Activated naive CD4-positive, alpha-beta T cell treated with Interleukin-2 at 50 U/mL for 16 hours (primary cell): ENCODE data around the gene LRP5.
"Not testable (repeated sequence)": the region's sequence is repeated elsewhere in the genome, so short reads cannot be mapped to it uniquely, and the experiment has no call there.

ENCODE experiments used
- DNase-seq: peaks from one replicate; pipeline ENCODE4 v3.0.0-alpha.2; 2020

Gene LRP5

DNA sequence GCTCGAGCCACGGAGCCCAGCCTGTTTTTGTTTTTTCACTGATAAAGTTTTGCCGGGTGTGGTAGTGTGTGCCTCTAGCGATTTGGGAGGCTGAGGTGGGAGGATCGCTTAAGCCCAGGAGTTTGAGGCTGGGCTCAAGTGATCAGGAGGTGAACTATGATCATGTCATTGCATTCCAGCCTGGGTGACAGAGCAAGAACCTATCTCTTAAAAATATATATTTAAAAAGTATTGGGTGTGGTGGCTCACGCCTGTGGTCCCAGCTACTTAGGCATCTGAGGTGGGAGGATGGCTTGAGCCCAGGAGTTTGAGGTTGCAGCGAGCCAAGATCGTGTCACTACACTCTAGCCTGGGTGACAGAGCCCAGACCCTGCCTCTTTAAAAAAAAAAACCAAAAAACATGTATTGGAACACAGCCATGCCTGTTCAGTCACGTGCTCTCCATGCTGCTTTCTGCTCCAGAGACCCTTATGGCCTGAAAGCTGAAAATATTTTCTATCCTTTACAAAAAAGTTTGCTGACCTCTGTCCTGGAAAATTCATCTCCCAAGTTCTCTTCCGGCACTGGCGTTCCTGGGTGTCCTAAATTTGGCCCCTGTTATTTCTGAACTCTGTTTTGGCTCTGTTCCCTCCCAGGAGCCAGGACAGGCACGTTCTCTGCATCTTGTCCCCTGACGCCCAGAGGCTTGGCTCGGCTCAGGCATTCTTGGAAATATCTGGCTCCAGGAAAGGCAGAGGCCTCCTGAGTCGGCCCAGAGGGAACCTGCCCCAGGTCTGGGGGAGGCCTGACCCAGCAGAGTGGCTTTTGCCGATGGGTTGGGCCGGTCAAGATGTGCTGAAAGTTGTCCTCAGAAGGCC is 86.8 kb downstream of the LRP5 start:
- no peak for DNase-seq

DNA sequence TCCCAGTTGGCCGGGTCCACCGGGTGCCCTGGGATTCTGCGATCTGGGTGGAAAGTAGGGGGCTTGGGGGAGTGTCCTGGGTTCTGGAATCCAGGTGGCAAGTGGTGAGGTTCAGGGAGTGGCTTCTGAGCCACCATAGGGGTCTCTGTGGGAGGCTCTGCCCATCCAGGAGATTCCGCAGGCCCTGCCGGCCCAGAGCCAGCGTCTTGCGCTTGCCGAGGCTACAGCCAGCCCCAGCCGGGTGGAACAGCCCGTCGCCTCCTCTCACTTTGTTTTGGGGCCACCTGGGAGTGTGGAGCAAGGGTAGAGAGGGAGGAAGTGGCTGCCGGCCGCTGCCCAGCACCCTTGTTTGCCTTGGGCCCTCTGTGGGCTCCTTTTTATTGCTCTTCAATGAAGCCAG is 87.5 kb downstream of the LRP5 start:
- no peak for DNase-seq

DNA sequence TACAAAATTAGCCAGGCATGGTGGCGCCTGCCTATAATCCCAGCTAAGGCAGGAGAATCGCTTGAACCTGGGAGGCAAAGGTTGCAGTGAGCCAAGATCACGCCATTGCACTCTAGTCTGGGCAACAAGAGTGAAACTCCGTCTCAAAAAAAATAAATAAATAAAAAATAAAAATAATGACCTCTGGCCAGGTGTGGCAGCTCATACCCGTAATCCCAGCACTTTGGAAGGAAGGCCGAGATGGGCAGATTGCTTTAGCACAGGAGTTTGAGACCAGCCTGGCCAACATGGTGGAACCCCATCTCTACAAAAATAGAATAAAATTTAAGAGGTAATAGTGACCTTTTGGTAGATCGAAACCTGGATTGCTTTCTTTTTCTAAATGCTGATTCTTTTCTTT is 88.2 kb downstream of the LRP5 start:
- DNase-seq: not testable (repeated sequence)

DNA sequence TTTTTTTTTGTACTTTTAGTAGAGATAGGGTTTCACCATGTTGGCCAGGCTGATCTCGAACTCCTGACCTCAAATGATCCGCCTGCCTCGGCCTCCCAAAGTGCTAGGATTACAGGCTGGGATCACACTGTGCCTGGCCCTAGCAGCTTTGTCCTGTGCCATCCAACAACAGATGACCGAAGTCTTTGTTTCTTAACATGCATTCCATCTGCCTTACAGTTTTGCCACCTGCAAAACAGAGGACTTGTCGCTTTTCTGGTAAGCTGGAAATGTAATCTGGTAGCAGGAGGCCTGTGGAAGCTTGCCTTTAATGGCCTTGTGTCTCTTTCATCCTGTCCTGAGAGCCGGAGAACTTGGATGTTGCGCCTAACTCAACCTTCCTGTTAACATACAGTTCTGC is 89.5 kb downstream of the LRP5 start:
- no peak for DNase-seq

DNA sequence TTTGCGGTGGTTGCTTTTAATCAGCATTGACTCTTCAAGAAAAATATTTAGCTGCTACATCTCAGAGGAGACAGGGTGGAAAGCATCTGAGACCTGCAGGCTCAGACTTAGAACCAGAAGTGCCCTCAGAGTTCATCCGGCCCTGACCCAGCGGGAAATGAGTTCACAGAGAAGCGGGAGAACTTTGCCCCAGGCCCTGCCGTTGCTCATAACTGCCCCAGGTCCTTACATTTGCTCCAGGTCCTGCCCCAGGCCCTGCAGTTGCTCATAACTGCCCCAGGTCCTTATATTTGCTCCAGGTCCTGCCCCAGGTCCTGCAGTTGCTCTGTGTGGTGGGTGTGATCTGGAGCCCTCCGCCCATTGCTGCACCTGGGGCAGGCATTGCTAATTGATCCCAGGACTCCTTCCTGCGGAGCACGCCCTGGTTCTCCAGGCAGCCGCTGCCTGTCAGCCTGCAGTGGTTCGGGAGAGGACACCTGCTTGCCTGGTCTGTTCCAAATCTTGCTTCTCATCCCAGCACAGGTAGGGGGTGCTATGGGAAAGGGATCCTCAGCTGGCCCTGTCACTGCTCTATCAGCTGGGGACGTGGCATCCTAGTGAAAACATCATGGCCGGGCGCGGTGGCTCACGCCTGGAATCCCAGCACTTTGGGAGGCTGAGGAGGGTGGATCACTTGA is 90.1 kb downstream of the LRP5 start:
- no peak for DNase-seq

DNA sequence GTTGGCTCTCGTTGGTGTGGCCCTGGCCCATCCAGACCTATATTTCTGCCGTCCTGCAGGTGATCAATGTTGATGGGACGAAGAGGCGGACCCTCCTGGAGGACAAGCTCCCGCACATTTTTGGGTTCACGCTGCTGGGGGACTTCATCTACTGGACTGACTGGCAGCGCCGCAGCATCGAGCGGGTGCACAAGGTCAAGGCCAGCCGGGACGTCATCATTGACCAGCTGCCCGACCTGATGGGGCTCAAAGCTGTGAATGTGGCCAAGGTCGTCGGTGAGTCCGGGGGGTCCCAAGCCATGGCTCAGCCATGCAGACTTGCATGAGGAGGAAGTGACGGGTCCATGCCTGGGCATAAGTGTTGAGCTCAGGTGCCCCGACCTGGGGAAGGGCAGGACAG is 91.0 kb downstream of the LRP5 start:
- no peak for DNase-seq

DNA sequence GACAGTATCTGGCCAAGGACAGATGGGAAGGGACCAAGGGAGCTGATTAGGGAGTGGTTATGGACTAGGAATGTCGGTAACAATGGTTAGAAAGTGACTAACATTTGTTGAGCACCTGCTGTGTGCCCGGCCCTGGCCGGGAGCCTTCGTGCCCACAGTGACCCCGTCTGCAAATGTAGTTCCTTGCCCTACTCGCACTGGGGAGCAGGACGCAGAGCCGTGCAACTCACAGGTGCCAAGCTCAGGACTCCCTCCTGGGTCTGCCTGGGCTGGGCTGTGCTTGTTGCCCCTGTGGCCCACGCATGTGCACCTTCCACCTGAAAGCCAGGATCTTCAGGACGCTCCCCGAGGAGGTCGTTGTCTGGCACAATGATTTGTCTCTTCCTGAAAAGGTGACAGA is 91.4 kb downstream of the LRP5 start:
- DNase-seq: no peak

DNA sequence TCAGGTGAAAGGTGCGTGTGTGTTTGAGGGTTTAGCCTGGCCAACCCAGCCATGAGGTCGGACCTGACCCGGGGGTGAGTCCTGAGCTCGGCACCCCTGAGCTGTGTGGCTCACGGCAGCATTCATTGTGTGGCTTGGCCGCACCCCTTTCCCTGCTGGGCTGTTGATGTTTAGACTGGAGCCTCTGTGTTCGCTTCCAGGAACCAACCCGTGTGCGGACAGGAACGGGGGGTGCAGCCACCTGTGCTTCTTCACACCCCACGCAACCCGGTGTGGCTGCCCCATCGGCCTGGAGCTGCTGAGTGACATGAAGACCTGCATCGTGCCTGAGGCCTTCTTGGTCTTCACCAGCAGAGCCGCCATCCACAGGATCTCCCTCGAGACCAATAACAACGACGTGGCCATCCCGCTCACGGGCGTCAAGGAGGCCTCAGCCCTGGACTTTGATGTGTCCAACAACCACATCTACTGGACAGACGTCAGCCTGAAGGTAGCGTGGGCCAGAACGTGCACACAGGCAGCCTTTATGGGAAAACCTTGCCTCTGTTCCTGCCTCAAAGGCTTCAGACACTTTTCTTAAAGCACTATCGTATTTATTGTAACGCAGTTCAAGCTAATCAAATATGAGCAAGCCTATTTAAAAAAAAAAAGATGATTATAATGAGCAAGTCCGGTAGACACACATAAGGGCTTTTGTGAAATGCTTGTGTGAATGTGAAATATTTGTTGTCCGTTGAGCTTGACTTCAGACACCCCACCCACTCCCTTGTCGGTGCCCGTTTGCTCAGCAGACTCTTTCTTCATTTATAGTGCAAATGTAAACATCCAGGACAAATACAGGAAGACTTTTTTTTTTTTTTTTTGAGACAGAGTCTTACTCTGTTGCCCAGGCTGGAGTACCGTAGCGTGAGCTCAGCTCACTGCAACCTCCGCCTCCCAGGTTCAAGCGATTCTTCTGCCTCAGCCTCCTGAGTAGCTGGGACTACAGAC is 94.2 kb downstream of the LRP5 start:
- DNase-seq: no peak

DNA sequence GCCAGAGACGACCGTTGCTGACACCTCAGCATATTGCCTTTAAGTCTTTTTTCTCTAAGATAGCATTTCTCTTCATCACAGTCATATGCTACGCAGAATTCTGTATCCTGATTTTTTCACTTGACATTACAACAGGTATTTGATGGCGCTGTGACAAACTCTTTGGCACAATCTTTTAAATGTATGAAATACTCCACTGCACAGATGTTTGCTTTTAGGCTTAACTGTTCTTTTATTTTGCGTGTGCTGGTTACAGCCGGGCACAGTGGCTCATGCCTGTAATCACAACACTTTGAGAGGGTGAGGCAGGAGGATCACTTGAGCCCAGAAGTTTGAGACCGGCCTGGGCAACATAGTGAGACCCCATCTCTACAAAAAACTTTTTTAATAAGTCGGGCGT is 96.1 kb downstream of the LRP5 start:
- no peak for DNase-seq

DNA sequence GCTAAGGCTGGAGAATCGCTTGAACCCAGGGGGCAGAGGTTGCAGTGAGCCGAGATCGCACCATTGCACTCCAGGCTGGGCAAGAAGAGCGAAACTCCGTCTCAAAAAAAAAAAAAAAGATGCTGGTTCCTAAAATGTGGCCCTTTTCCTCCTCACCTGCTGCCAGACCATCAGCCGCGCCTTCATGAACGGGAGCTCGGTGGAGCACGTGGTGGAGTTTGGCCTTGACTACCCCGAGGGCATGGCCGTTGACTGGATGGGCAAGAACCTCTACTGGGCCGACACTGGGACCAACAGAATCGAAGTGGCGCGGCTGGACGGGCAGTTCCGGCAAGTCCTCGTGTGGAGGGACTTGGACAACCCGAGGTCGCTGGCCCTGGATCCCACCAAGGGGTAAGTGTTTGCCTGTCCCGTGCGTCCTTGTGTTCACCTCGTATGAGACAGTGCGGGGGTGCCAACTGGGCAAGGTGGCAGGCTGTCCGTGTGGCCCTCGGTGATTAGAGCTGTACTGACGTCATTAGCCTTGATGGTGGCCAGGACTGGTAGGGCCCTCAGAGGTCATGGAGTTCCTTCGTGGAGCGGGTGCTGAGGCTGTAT is 97.5 kb downstream of the LRP5 start:
- DNase-seq: no peak

DNA sequence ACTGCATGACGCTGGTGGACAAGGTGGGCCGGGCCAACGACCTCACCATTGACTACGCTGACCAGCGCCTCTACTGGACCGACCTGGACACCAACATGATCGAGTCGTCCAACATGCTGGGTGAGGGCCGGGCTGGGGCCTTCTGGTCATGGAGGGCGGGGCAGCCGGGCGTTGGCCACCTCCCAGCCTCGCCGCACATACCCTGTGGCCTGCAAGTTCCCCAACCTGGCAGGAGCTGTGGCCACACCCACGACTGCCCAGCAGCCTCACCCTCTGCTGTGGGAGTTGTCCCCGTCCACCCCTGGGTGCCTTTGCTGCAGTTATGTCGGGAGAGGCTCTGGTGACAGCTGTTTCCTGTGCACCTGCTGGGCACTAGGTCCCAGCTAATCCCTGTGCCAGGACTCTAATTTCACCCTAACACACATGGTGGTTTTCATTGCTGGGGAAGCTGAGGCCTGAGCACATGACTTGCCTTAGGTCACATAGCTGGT is 99.2 kb downstream of the LRP5 start:
- DNase-seq: no peak

DNA sequence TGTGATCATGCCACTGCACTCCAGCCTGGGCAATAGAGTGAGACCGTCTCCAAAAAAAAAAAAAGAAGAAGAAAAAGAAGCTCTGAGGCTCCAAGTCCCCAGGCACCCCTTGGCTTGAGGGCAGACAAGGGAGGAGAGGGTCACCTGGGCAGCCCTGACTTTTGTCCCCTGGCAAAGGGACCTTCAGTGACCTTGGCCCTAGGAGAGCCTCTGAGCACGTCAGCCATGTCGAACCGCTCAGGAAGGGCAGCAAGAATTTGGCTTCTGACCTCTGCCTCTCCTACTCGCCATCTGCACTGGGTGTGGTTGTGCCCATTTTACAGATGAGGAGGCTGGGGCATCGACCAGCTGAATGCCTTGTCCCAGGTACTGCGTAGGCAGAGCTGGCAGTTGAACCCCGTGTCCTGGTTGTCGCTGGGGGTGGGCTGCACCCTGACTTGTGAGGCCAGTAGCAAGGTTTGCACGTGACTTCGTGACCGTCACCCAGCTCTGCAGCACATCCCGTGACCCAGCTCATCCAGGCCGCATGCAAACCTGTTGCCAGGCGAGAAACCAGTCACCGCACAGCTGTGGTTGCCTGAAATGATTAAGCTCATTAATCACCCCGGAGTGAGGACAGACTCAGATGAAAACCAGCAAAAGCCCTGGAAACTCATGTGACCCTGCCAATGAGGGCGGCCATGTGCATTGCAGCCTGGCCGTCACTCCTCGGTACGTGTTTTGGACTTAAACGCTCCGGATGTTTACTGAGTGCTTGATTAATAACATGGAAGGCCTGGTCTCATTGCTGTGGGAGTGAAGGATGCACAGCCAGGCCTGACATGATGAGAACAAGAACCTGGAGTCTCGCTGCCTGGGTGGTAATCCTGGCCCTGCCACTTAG is 100.4 kb downstream of the LRP5 start:
- peak; percentile 46 for DNase-seq

DNA sequence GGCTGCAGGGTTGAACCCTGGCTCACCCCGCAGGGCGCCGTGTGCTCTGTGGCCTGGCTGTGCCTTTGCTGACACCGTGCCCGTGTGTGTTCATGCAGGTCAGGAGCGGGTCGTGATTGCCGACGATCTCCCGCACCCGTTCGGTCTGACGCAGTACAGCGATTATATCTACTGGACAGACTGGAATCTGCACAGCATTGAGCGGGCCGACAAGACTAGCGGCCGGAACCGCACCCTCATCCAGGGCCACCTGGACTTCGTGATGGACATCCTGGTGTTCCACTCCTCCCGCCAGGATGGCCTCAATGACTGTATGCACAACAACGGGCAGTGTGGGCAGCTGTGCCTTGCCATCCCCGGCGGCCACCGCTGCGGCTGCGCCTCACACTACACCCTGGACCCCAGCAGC is 101.2 kb downstream of the LRP5 start:
- no peak for DNase-seq

DNA sequence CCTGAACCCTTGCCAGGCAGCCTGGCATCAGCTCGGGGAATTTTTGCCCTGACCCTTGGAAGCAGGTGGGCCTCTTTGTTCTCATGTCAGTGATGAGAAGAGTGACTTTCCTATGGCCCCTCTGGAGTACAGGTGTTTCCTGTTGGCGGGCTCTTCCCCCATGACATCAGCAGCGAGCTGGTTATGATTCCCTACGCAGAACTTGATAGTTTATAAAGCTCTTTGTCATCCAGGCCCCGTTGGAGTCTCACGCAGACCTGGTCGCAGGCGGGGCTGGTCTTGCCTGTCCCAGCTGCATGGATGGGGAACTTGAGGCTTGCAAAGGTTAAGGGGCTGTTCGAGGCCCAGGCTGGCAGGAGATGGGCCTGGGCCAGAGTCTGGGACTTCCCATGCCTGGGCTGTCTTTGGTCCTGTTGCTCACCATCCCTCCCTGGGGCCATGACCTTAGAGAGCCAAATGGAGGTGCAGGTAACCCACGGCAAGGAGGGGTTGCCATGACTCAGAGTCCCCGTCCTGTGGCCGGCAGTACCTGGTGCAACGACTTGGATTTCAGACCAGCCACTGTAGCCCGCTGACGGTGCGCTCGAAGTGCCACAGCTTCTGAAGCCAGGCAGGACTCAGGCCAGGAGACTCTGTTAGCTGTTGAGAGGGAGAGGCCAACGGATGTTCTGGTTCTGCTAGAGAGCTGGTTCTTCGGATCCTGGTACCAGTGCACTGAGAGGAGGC is 102.3 kb downstream of the LRP5 start:
- DNase-seq: no peak

DNA sequence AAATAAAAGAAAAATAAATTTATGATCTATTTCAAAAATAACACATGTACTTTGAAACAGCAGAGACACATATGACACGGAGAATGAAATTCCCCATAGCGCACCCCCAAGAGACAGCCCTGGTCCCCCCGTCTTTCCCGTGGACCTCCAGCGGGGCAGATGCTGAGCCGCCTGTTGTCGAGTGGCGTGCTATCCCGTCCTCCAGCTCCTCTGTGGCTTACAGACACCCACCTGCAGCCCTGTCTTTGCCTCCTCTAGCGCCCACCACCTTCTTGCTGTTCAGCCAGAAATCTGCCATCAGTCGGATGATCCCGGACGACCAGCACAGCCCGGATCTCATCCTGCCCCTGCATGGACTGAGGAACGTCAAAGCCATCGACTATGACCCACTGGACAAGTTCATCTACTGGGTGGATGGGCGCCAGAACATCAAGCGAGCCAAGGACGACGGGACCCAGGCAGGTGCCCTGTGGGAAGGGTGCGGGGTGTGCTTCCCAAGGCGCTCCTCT is 103.7 kb downstream of the LRP5 start:
- DNase-seq: no peak

DNA sequence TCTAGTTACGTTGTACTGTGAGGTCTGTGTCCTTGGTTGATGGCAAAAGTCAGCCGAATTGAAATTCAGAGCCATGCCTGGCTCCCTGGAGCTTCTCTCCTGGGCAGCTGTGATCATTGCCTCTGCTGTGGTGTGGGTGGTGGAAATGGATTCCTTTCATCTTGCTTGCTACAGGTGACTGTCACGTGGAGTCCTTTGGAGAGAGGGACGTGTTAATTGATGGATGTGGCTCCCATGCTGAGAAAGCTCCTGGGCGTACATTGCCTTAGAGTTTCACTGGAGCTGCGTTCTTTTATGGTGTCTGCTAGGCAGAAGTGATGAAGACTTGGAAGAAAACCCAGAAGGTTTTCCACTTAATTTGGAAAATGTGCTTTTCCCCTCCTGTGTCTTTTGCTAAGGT is 106.3 kb downstream of the LRP5 start:
- DNase-seq: no peak

DNA sequence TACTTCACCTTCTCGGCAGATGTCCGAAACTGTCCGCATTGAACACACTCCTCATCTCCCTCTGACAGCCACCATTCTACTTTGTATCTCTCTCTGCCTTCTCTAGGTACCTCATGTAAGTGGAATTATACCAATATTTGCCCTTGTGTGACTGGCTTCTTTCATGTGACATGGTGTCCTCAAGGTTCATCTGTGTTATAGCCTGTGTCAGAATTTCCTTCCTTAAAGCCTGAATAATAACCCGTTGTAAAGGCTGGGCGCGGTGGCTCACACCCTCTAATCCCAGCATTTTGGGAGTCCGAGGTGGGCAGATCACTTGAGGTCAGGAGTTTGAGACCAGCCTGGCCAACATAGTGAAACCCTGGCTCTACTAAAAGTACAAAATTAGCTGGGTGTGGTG is 107.8 kb downstream of the LRP5 start:
- no peak for DNase-seq

DNA sequence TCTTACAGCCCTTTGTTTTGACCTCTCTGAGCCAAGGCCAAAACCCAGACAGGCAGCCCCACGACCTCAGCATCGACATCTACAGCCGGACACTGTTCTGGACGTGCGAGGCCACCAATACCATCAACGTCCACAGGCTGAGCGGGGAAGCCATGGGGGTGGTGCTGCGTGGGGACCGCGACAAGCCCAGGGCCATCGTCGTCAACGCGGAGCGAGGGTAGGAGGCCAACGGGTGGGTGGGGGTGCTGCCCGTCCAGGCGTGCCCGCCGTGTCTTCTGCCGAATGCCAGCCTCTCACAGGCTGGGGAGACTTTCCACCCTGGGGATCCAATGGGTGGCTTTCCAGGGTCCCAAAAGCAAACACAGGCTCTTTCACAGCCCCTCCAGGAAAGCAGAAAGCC is 111.1 kb downstream of the LRP5 start:
- no peak for DNase-seq

DNA sequence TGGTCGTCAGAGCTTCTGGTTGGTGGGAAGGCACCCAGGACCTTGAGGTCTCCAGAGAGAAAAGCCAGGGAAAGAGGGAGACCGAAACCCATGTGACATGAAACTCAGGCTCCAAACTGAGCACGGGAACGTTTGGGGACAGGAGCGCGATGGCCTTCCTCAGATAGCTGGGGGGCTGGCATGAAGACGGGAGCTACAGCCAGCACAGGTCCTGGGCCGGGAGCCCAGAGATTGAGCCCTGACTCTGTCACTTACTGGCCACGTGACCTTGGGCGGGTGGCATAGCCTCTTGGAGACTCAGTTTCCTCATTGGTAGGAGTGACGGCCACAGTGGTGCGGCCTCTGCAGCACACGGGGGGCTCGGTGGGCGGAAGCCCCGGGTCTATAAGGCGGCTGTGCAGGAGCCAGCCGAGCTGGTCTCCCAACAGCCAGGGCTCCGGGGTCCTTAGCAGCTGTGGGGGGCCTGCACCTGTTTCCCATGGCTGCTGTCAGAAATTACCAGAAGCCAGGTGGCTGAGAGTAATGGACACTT is 111.8 kb downstream of the LRP5 start:
- DNase-seq: no peak
